IMR-90 (cell line): ENCODE data around the gene ENDOU. TPM values are rescaled to one million over a fixed set of nuclear protein-coding genes. Genes with fewer than 3 reads are reported as not detected.

Experiments used
- ATAC-seq: fragments of 200-7000 bp; cut with Tn5 transposase; 2 replicates; pipeline ENCODE4 v1.9.1; 2020; ENCODE audit warnings: low read depth, mild to moderate bottlenecking, moderate library complexity
- BruUV-seq: library from RNA; stranded (reverse); fragments of 400-500 nt; replicated peaks from 2 replicates; lab custom pipeline; 2021; lab: Mats Ljungman, UMichigan
- CTCF ChIA-PET: fragments of 300-600 bp; formaldehyde crosslinking; extraction: SDS; loops from one replicate; lab custom pipeline; 2021; ENCODE audit warnings: antibody characterized with exemption; lab: Yijun Ruan, JAX
- POLR2A ChIA-PET: fragments of 300-600 bp; sonication (Branson Sonifier 250); formaldehyde crosslinking; loops from one replicate; lab custom pipeline; 2022; ENCODE audit warnings: antibody characterized with exemption; ENCODE audit not compliant: unreplicated experiment; lab: Charles Lee
- DNase-seq: peaks from one replicate; pipeline ENCODE4 v3.0.0; 2013
- H2AFZ ChIP-seq: replicated peaks from 2 replicates; pipeline ENCODE3; 2013; ENCODE audit warnings: low read length, mild to moderate bottlenecking; ENCODE audit not compliant: poor library complexity
- H2AK5ac ChIP-seq: 2 replicates; pipeline ENCODE4 v1.6.1; 2013; ENCODE audit warnings: low read depth, low read length, inconsistent platforms
- H2AK9ac ChIP-seq: replicated peaks from 2 replicates; pipeline ENCODE3; 2013; ENCODE audit warnings: mild to moderate bottlenecking, low read depth, low read length, moderate library complexity; ENCODE audit not compliant: poor library complexity
- H2BK120ac ChIP-seq: 2 replicates; pipeline ENCODE4 v1.6.1; 2013; ENCODE audit warnings: low read depth, low read length, inconsistent platforms
- H2BK15ac ChIP-seq: 3 replicates; pipeline ENCODE4 v1.6.1; 2013; ENCODE audit warnings: low read depth, low read length, inconsistent platforms
- H2BK20ac ChIP-seq: 2 replicates; pipeline ENCODE4 v1.6.1; 2013; ENCODE audit warnings: low read depth, mild to moderate bottlenecking, inconsistent platforms, low read length, moderate library complexity
- H2BK5ac ChIP-seq: 2 replicates; pipeline ENCODE4 v1.6.1; 2013; ENCODE audit warnings: mild to moderate bottlenecking, low read depth, low read length, inconsistent platforms; ENCODE audit not compliant: poor library complexity, severe bottlenecking
- H3K14ac ChIP-seq: replicated peaks from 2 replicates; pipeline ENCODE4 v1.6.1; 2013; ENCODE audit warnings: low read depth, low read length, inconsistent platforms
- H3K18ac ChIP-seq: 2 replicates; pipeline ENCODE4 v1.6.1; 2013; ENCODE audit warnings: low read depth, low read length, control low read depth
- H3K23ac ChIP-seq: 2 replicates; pipeline ENCODE4 v1.6.1; 2013; ENCODE audit warnings: low read depth, low read length, inconsistent platforms
- H3K27ac ChIP-seq: 2 replicates; pipeline ENCODE4 v1.5.1; 2013; ENCODE audit warnings: mild to moderate bottlenecking, control low read depth, low read length; ENCODE audit not compliant: insufficient read depth
- H3K27me3 ChIP-seq: 2 replicates; pipeline ENCODE4 v1.6.1; 2013; ENCODE audit warnings: low read length; ENCODE audit not compliant: control insufficient read depth, insufficient read depth
- H3K36me3 ChIP-seq: 2 replicates; pipeline ENCODE4 v1.6.1; 2013; ENCODE audit warnings: low read length, mixed read lengths; ENCODE audit not compliant: control insufficient read depth, insufficient read depth
- H3K4ac ChIP-seq: 2 replicates; pipeline ENCODE4 v1.6.1; 2013; ENCODE audit warnings: low read depth, low read length, inconsistent platforms
- H3K4me1 ChIP-seq: 2 replicates; pipeline ENCODE4 v1.6.1; 2013; ENCODE audit warnings: low read length, mixed read lengths; ENCODE audit not compliant: control insufficient read depth, insufficient read depth
- H3K4me2 ChIP-seq: 2 replicates; pipeline ENCODE4 v1.6.1; 2013; ENCODE audit warnings: low read depth, mild to moderate bottlenecking, control low read depth, low read length, moderate library complexity
- H3K4me3 ChIP-seq: 2 replicates; pipeline ENCODE4 v1.5.1; 2013; ENCODE audit warnings: low read depth, mild to moderate bottlenecking, control low read depth, low read length, moderate library complexity; ENCODE audit not compliant: insufficient read depth
- H3K56ac ChIP-seq: 2 replicates; pipeline ENCODE4 v1.6.1; 2013; ENCODE audit warnings: low read length, inconsistent platforms; ENCODE audit not compliant: insufficient read depth; ENCODE audit errors: extremely low read depth
- H3K79me1 ChIP-seq, 2 experiments: 2 replicates each; pipeline ENCODE4 v1.6.1; 2013; ENCODE audit warnings: low read length in 2 of 2, inconsistent platforms in 1 of 2, low read depth in 1 of 2
- H3K9ac ChIP-seq: 2 replicates; pipeline ENCODE4 v1.6.1; 2013; ENCODE audit warnings: low read depth, low read length, control low read depth
- H3K9me1 ChIP-seq: 2 replicates; pipeline ENCODE4 v1.6.1; 2013; ENCODE audit warnings: low read length, inconsistent platforms; ENCODE audit not compliant: insufficient read depth
- H3K9me3 ChIP-seq: 2 replicates; pipeline ENCODE4 v1.6.1; 2013; ENCODE audit warnings: low read length; ENCODE audit not compliant: control insufficient read depth, insufficient read depth
- H4K20me1 ChIP-seq: 2 replicates; pipeline ENCODE4 v1.6.1; 2013; ENCODE audit warnings: low read length, inconsistent platforms; ENCODE audit not compliant: insufficient read depth
- H4K5ac ChIP-seq: 2 replicates; pipeline ENCODE4 v1.6.1; 2013; ENCODE audit warnings: mild to moderate bottlenecking, low read depth, low read length, control low read depth
- H4K8ac ChIP-seq, 2 experiments: 2 replicates each; pipeline ENCODE4 v1.6.1; 2013; ENCODE audit warnings: low read depth in 2 of 2, low read length in 2 of 2, control low read depth in 1 of 2, inconsistent platforms in 1 of 2
- H4K91ac ChIP-seq: 2 replicates; pipeline ENCODE4 v1.6.1; 2013; ENCODE audit warnings: low read depth, low read length, inconsistent platforms; ENCODE audit not compliant: insufficient read depth
- BHLHE40 ChIP-seq: fragments of 150-350 bp; IDR thresholded peaks from 2 replicates; pipeline ENCODE4 v1.6.1; 2016; ENCODE audit warnings: mild to moderate bottlenecking, low read depth, low read length
- CEBPB ChIP-seq: IDR thresholded peaks from 2 replicates; pipeline ENCODE4 v1.6.1; 2012; ENCODE audit warnings: low read depth, low read length, improper control_type of control experiment
- CHD1 ChIP-seq: IDR thresholded peaks from 2 replicates; pipeline ENCODE4 v1.6.1; 2012; ENCODE audit warnings: low read depth, low read length, improper control_type of control experiment
- FOS ChIP-seq: fragments of 150-350 bp; IDR thresholded peaks from 2 replicates; pipeline ENCODE4 v1.6.1; 2016; ENCODE audit warnings: low read depth, low read length
- MAFK ChIP-seq: IDR thresholded peaks from 2 replicates; pipeline ENCODE4 v1.6.1; 2012; ENCODE audit warnings: low read depth, low read length, improper control_type of control experiment
- MAZ ChIP-seq: IDR thresholded peaks from 2 replicates; pipeline ENCODE4 v1.6.1; 2012; ENCODE audit warnings: low read depth, mild to moderate bottlenecking, low read length, improper control_type of control experiment, moderate library complexity, borderline replicate concordance
- MXI1 ChIP-seq: IDR thresholded peaks from 2 replicates; pipeline ENCODE4 v1.6.1; 2012; ENCODE audit warnings: low read depth, mild to moderate bottlenecking, low read length, moderate library complexity, borderline replicate concordance
- NFE2L2 ChIP-seq: fragments of 150-350 bp; IDR thresholded peaks from 2 replicates; pipeline ENCODE4 v1.6.1; 2016; ENCODE audit warnings: low read depth, mild to moderate bottlenecking, low read length
- POLR2A ChIP-seq: IDR thresholded peaks from 2 replicates; pipeline ENCODE4 v1.6.1; 2012; ENCODE audit warnings: mild to moderate bottlenecking, low read depth, low read length
- RAD21 ChIP-seq: IDR thresholded peaks from 2 replicates; pipeline ENCODE4 v1.6.1; 2012; ENCODE audit warnings: low read length, improper control_type of control experiment
- RCOR1 ChIP-seq: IDR thresholded peaks from 2 replicates; pipeline ENCODE4 v1.6.1; 2012; ENCODE audit warnings: mild to moderate bottlenecking, low read length, improper control_type of control experiment; ENCODE audit not compliant: insufficient replicate concordance
- RFX5 ChIP-seq: IDR thresholded peaks from 2 replicates; pipeline ENCODE4 v1.8.0; 2012; ENCODE audit warnings: low read depth, mild to moderate bottlenecking, low read length, moderate library complexity
- SMC3 ChIP-seq: fragments of 150-350 bp; IDR thresholded peaks from 2 replicates; pipeline ENCODE4 v1.6.1; 2016; ENCODE audit warnings: low read depth, mild to moderate bottlenecking, antibody characterized with exemption, low read length, moderate library complexity
- WGBS, 2 experiments: methylation state at CpG; one replicate each; pipeline versions ENCODE4 v1.1.5 to v1.1.7; 2013; ENCODE audit warnings: missing lambda C conversion rate in 2 of 2; ENCODE audit not compliant: insufficient read length in 1 of 2; ENCODE audit errors: extremely low coverage in 2 of 2; 5-methylcytosine and 5-hydroxymethylcytosine counted together
- dilution Hi-C: fragments of 300-500 bp; cut with HindIII; formaldehyde crosslinking; loops from one replicate; pipeline ENCODE4 v1.14.3; 2018; ENCODE audit warnings: low sequenced_read_pairs; ENCODE audit not compliant: unreplicated experiment
- in situ Hi-C: fragments of 300-500 bp; cut with MboI; formaldehyde crosslinking; loops from 3 replicates; pipeline ENCODE4 v1.14.3; 2019; ENCODE audit warnings: low sequenced_read_pairs, inconsistent platforms, mixed read lengths
- intact Hi-C: fragments of 100-400 bp; cut with micrococcal nuclease; formaldehyde crosslinking; loops from 2 replicates; pipeline ENCODE4 v1.10.0; 2022
- polyA plus RNA-seq, 3 experiments: library from polyadenylated mRNA; depleted of rRNA; stranded (reverse); fragments of >200 nt; gene quantifications; 2 replicates each; pipeline ENCODE4 v1.2.3, GENCODE V29; 2012; ENCODE audit warnings: low replicate concordance in 1 of 3
- total RNA-seq: library from RNA; depleted of rRNA; stranded (reverse); fragments of >200 nt; gene quantifications from 2 replicates; pipeline ENCODE4 v1.2.3, GENCODE V29; 2012
- TF ChIP-seq, protein P1 (sequence below): fragments of 150-350 bp; IDR thresholded peaks from 2 replicates; pipeline ENCODE4 v1.6.1; 2016; ENCODE audit warnings: low read depth, mild to moderate bottlenecking, low read length, moderate library complexity, borderline replicate concordance
- TF ChIP-seq, protein P2 (sequence below): conservative IDR thresholded peaks from 2 replicates; pipeline ENCODE4 v1.5.1; 2012; ENCODE audit warnings: mild to moderate bottlenecking, low read depth, low read length, improper control_type of control experiment

The ENDOU gene
- total and polyA plus RNA-seq, 2 of the 4 experiments (the other 2 are of a cell fraction), result under 0.01 to 0.09 TPM

DNA sequence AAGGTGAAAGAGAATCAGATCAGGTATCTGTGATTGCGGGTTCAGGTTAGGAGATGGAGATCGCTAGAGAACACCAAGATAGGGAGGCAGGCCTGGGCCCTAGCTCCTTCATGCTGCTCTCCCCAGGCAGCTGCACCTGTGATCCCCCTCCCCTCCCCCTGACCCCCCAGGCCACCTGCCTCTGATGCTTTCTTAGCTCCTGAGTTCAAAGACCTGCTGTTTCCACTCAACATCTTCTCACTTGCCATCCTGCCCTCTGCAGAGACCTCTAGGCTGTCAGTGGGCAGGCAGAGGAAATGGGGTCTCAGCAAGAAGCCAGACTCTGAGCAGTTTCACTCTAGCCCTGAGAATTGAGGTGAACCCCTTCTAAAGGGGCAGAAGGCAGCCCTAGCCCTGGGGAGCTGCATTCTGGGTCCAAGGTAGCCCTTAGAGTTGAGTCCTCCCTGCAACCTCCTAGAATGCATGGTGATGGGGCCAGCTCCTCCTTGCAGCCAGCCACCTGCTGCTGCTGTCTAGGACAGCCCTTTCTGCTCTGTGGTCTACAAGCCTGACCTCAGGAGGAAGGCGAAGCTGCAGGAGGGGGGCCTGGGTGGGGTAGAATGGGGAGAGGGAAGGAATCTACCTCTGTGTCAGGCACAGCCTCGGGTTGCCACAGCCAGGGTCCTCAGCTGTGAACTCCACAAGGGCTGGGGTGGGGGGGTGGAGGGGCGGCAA is 41.4 kb upstream of the ENDOU start:
- in situ Hi-C loops, result no loop called here
- H3K9me1 ChIP-seq, result no peaks in the 10 kb centered on the region
- WGBS, 2 experiments, result no CpG with 5 or more reads among the region's 5 CpGs
- no peak overlapping the region for H3K27ac ChIP-seq
- ChIA-PET CTCF (interaction anchor here (0.7 to 3.7 kb wide), 5 partner anchors 11 to 51 kb away, joined by 3 to 19 read pairs (median 3); no protein-coding TSS in a partner anchor), POLR2A (interaction anchor here (0.5 kb wide), 1 partner anchor 965 kb away, joined by 4 read pairs; no protein-coding TSS in a partner anchor)
- intact Hi-C loops, result loop anchor here (1.0 kb wide), 1 partner anchor 51 kb away; no protein-coding TSS in a partner anchor
- no peak overlapping the region for H3K4ac ChIP-seq
- H3K4me3 ChIP-seq, result no peak overlapping the region
- H3K4me2 ChIP-seq, result no peak overlapping the region
- H2BK120ac ChIP-seq, result no peak overlapping the region
- no peak overlapping the region for H2AK5ac ChIP-seq
- ATAC-seq (no peak), DNase-seq (no peak)
- no peak overlapping the region for H2BK20ac ChIP-seq
- H3K23ac ChIP-seq, result no peak overlapping the region
- H3K79me1 ChIP-seq, result no peaks in the 10 kb centered on the region
- H3K4me1 ChIP-seq, result peaks cover 7% of the 10 kb centered on the region
- H4K20me1 ChIP-seq, result no peaks in the 10 kb centered on the region
- no TSS peak for BruUV-seq
- no peak overlapping the region for H2BK5ac ChIP-seq
- H3K56ac ChIP-seq, result no peak overlapping the region
- no peak overlapping the region for H2BK15ac ChIP-seq
- H3K14ac ChIP-seq, result no peak overlapping the region
- no peak overlapping the region for H2AFZ ChIP-seq
- dilution Hi-C loops, result no loop called here
- no peak overlapping the region for H4K5ac ChIP-seq
- no peak overlapping the region for H2AK9ac ChIP-seq
- no peaks in the 10 kb centered on the region for H3K36me3 ChIP-seq
- no peaks in the 10 kb centered on the region for H3K9me3 ChIP-seq
- H3K18ac ChIP-seq, result no peak overlapping the region
- H4K8ac ChIP-seq, result no peak overlapping the region
- H4K91ac ChIP-seq, result no peak overlapping the region
- no peak overlapping the region for H3K9ac ChIP-seq
- H3K27me3 ChIP-seq, result no peaks in the 10 kb centered on the region
- no peak for TF ChIP-seq RAD21
- TF ChIP-seq RCOR1, result no peak
- TF ChIP-seq NFE2L2, result no peak
- no peak for TF ChIP-seq SMC3
- TF ChIP-seq, protein P1, sequence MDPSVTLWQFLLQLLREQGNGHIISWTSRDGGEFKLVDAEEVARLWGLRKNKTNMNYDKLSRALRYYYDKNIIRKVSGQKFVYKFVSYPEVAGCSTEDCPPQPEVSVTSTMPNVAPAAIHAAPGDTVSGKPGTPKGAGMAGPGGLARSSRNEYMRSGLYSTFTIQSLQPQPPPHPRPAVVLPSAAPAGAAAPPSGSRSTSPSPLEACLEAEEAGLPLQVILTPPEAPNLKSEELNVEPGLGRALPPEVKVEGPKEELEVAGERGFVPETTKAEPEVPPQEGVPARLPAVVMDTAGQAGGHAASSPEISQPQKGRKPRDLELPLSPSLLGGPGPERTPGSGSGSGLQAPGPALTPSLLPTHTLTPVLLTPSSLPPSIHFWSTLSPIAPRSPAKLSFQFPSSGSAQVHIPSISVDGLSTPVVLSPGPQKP, result no peak
- TF ChIP-seq CEBPB, result no peak
- TF ChIP-seq MAFK, result no peak
- no peak for TF ChIP-seq MXI1
- no peak for TF ChIP-seq FOS
- no peak for TF ChIP-seq POLR2A
- TF ChIP-seq MAZ, result no peak
- no peak for TF ChIP-seq CHD1
- TF ChIP-seq, protein P2, sequence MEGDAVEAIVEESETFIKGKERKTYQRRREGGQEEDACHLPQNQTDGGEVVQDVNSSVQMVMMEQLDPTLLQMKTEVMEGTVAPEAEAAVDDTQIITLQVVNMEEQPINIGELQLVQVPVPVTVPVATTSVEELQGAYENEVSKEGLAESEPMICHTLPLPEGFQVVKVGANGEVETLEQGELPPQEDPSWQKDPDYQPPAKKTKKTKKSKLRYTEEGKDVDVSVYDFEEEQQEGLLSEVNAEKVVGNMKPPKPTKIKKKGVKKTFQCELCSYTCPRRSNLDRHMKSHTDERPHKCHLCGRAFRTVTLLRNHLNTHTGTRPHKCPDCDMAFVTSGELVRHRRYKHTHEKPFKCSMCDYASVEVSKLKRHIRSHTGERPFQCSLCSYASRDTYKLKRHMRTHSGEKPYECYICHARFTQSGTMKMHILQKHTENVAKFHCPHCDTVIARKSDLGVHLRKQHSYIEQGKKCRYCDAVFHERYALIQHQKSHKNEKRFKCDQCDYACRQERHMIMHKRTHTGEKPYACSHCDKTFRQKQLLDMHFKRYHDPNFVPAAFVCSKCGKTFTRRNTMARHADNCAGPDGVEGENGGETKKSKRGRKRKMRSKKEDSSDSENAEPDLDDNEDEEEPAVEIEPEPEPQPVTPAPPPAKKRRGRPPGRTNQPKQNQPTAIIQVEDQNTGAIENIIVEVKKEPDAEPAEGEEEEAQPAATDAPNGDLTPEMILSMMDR, result no peak
- no peak for TF ChIP-seq BHLHE40
- no peak for TF ChIP-seq RFX5
